ENCODE measurements around the gene CCDC150.

The CCDC150 gene

DNA sequence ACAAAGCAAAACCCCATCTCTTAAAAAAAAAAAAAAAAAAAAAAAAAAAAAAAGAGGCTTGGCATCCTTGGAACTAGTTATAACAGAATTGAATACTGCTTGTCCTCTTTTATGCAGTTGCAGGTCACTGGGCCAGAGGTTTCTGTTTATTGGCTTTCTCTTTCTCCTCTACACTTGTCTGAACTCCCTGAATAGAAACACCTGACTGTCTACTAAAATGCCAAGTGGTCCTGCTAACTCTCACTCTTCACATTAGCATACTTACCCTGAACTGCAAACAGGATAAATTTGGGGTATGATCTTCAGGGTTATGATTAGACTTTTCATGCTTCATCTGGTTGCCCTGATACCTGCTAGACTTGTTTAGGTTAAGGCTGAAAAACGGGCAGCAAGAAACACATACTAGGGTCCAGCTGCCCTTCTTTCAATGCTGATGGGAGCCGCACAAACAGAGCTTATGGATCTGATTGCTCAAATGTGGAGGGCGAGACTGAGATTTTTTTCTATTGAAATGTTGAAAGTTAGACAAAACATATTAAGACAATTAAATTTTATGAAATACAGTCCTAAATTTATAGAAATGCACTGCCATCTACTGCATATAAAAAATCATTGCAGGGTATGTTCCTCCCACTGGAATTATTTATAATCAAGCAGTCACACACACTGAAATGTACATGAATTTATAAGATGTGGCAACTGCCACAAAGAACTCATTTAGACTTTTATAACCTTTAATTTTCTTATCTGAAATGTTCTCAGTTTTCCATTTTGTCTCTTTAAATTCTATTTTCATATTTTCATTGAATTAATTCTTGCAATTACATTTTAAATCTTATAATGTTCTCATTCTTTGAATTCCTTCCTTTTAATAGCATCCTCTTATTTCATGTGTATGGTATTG, 119.2 kb downstream of the CCDC150 start:
- H3K4me3 ChIP-seq (ENCODE audit: low read depth, low read length), result no peak overlapping the region
- DNase-seq (ENCODE audit: low read depth), result peak; percentile 61
- TF ChIP-seq, protein P1, sequence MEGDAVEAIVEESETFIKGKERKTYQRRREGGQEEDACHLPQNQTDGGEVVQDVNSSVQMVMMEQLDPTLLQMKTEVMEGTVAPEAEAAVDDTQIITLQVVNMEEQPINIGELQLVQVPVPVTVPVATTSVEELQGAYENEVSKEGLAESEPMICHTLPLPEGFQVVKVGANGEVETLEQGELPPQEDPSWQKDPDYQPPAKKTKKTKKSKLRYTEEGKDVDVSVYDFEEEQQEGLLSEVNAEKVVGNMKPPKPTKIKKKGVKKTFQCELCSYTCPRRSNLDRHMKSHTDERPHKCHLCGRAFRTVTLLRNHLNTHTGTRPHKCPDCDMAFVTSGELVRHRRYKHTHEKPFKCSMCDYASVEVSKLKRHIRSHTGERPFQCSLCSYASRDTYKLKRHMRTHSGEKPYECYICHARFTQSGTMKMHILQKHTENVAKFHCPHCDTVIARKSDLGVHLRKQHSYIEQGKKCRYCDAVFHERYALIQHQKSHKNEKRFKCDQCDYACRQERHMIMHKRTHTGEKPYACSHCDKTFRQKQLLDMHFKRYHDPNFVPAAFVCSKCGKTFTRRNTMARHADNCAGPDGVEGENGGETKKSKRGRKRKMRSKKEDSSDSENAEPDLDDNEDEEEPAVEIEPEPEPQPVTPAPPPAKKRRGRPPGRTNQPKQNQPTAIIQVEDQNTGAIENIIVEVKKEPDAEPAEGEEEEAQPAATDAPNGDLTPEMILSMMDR (conservative IDR thresholded peaks at IDR 0.05; ENCODE audit: low read depth, low read length), result peak; percentile 50

DNA sequence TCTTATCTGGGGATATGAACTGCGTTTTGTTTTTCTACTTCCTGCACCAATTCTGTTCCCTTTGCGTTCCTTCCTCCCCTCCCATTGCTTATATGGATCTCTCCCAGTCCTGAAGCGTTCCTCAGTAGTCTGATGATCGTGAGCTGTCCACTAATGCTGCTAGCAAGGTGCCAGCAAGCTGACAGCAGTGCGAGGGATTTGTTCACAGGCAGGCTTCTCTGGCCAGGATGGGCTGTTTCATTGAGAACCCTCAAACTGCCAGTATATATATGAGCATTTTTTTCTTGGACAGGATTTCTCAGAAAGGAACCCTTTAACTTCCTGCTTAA, 119.8 kb downstream of the CCDC150 start:
- DNase-seq (ENCODE audit: low read depth), result peak; percentile 60
- TF ChIP-seq, protein P1 (conservative IDR thresholded peaks at IDR 0.05; ENCODE audit: low read depth, low read length), result no peak

DNA sequence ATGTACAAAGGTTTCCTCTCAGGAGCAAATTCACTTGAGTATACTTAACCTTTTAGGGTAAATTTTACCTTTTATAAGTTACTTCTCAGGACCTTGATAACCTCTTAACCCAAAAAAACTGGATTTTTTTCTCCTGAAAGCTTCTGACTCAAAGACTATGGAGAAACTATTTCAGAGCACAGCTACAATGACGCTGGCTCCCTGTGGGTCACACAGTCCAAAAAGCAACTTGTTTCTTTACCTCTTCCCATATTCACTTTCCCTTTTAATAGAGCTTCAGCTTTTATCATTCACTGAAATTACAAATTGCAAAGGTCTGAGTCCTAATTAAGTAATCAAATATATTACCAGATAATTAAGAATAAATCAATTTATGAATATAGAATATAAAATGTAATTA, 127.6 kb downstream of the CCDC150 start:
- TF ChIP-seq, protein P1 (conservative IDR thresholded peaks at IDR 0.05; ENCODE audit: low read depth, low read length), result no peak
- H3K4me3 ChIP-seq (ENCODE audit: low read depth, low read length), result no peak overlapping the region
- DNase-seq (ENCODE audit: low read depth), result no peak

More for the DNA sequence above, 119.8 kb downstream of the CCDC150 start:
- H3K4me3 ChIP-seq (ENCODE audit: low read depth, low read length), result no peak overlapping the region
